Measurements from ENCODE around the gene SEC24B. TPM values are rescaled to one million over a fixed set of nuclear protein-coding genes. Genes with fewer than 3 reads are reported as not detected.

The SEC24B gene
- total RNA-seq, 1 experiment from 2014 or later: 27.1 TPM

DNA sequence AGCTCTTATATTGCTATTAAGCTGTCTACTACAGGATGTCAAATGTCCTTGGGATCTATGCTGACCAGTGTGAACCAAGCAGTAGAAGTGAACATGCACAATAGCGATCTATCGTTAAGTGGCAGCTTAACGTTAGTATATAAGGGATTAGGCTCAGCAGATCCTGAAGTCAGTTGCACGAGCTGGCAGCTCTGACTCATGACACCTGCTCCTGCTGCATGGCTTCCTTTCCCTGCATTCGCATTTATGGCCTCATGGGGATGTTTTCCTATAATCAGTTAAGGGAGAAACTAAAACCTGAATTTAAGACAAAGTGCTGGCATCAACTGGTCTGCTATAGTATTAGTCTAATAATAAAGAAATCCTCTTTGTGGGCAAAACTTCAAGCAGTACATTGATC, 113.8 kb downstream of the SEC24B start:
- no peak overlapping the region for H3K23ac ChIP-seq (ENCODE audit: insufficient read length, low read depth, low read length)
- no peaks in the 10 kb centered on the region for H3K9me3 ChIP-seq (ENCODE audit: control insufficient read depth, low read depth, low read length)
- no peak overlapping the region for H2BK120ac ChIP-seq (ENCODE audit: low read depth, low read length, poor library complexity, severe bottlenecking)
- no peak overlapping the region for H4K8ac ChIP-seq (replicated peaks; ENCODE audit: insufficient read length, low read depth, low read length)
- no peak overlapping the region for H4K5ac ChIP-seq (ENCODE audit: insufficient read length, low read depth, low read length)
- H3K27me3 ChIP-seq (ENCODE audit: insufficient read depth, low read length): no peaks in the 10 kb centered on the region
- no peak overlapping the region for H2BK12ac ChIP-seq (ENCODE audit: insufficient read length, low read depth, low read length)
- no peaks in the 10 kb centered on the region for H3K79me1 ChIP-seq (ENCODE audit: insufficient read depth, low read depth, low read length, poor library complexity, severe bottlenecking)
- DNase-seq: no peak
- H4K20me1 ChIP-seq (ENCODE audit: control insufficient read depth, insufficient read depth, insufficient read length): no peaks in the 10 kb centered on the region
- no peak overlapping the region for H3K56ac ChIP-seq (ENCODE audit: insufficient read length, low read depth, low read length)
- Mint-ChIP-seq H3K27me3 (ENCODE audit: low read depth) (no peaks in the 10 kb centered on the region), H3K36me3 (ENCODE audit: insufficient read depth in 1 of 3, low read depth in 3 of 3) (peaks cover 0 to 5% (median 0%) of the 10 kb centered on the region in 3 experiments; a peak in 2 of 7 replicates), H3K27ac (no peak overlapping the region), H3K9me3 (no peaks in the 10 kb centered on the region), H3K4me1 (no peaks in the 10 kb centered on the region), H3K4me3 (no peak overlapping the region)
- no peak overlapping the region for H2BK15ac ChIP-seq (ENCODE audit: low read depth, low read length)
- H2AK5ac ChIP-seq (ENCODE audit: insufficient read length, low read length): no peak overlapping the region
- H3T11ph ChIP-seq (ENCODE audit: low read length): no peak overlapping the region
- no peak overlapping the region for H2AFZ ChIP-seq (ENCODE audit: low read length)
- H3K4me1 ChIP-seq (ENCODE audit: insufficient read depth, low read length): no peaks in the 10 kb centered on the region
- no peak overlapping the region for H2BK5ac ChIP-seq (ENCODE audit: insufficient read length, low read length)
- H3K79me2 ChIP-seq (ENCODE audit: insufficient read depth, low read length): no peaks in the 10 kb centered on the region
- no peak overlapping the region for H3K18ac ChIP-seq (ENCODE audit: insufficient read length, low read depth, low read length)
- H2BK20ac ChIP-seq (ENCODE audit: low read depth, low read length, poor library complexity, severe bottlenecking): no peak overlapping the region
- no peak overlapping the region for H3K4me2 ChIP-seq (ENCODE audit: insufficient read depth, insufficient read length, low read length)
- TF ChIP-seq CTCF (conservative IDR thresholded peaks at IDR 0.05): no peak
- H3K4ac ChIP-seq (ENCODE audit: low read depth, low read length): no peak overlapping the region
- no peaks in the 10 kb centered on the region for H3K23me2 ChIP-seq (ENCODE audit: insufficient read length, low read depth, low read length, poor library complexity, severe bottlenecking)
- no peak overlapping the region for H3K27ac ChIP-seq (ENCODE audit: insufficient read length, low read depth, low read length)
- H4K91ac ChIP-seq (ENCODE audit: insufficient read length, low read depth, low read length): no peak overlapping the region
- no peak overlapping the region for H3K14ac ChIP-seq (ENCODE audit: insufficient read depth, low read length)
- H3K9ac ChIP-seq (ENCODE audit: extremely low read depth, insufficient read length, low read length): no peak overlapping the region
- no CpG with 5 or more reads among the region's 5 CpGs for WGBS (ENCODE audit: extremely low coverage, insufficient read length, low lambda C conversion rate)

All from H9 (cell line).